ENCODE measurements around the gene OCLN. TPM values are rescaled to one million over a fixed set of nuclear protein-coding genes. Genes with fewer than 3 reads are reported as not detected.

OCLN gene
- total and polyA plus RNA-seq, 7 donors: 1.3 to 19.7 (median 3.9) TPM

DNA sequence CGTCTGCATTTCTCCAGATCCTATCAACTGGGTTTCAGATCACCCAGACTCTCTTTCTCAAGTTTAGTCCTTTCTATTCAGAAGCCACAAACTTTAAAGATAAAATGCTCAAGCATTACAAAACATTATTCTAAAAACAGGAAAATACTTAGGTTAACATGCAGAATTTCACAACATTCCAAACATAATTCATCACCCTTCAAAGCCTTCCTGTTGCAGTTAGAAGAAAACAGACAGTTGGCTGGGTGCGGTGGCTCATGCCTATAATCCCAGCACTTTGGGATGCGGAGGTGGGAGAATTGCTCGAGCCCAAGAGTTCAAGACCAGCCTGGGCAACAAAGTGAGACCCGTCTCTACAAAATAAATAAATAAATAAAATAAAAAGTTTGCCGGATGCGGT, 7.7 kb upstream of the OCLN start:
- TF ChIP-seq, protein P1, sequence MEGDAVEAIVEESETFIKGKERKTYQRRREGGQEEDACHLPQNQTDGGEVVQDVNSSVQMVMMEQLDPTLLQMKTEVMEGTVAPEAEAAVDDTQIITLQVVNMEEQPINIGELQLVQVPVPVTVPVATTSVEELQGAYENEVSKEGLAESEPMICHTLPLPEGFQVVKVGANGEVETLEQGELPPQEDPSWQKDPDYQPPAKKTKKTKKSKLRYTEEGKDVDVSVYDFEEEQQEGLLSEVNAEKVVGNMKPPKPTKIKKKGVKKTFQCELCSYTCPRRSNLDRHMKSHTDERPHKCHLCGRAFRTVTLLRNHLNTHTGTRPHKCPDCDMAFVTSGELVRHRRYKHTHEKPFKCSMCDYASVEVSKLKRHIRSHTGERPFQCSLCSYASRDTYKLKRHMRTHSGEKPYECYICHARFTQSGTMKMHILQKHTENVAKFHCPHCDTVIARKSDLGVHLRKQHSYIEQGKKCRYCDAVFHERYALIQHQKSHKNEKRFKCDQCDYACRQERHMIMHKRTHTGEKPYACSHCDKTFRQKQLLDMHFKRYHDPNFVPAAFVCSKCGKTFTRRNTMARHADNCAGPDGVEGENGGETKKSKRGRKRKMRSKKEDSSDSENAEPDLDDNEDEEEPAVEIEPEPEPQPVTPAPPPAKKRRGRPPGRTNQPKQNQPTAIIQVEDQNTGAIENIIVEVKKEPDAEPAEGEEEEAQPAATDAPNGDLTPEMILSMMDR (IDR thresholded peaks at IDR 0.05): no peak
- TF ChIP-seq POLR2AphosphoS5 (IDR thresholded peaks at IDR 0.05) (no peak), EP300 (IDR thresholded peaks at IDR 0.05) (no peak)
- Histone ChIP-seq H3K4me1 (no peaks in the 10 kb centered on the region), H3K9me3 (no peaks in the 10 kb centered on the region), H3K36me3 (no peaks in the 10 kb centered on the region), H3K27me3 (no peaks in the 10 kb centered on the region), H3K4me3 (no peak overlapping the region), H3K27ac (no peak overlapping the region)
- no peak for DNase-seq
- intact Hi-C loops (cut with DNase I): no loop called here
- 78 to 90% methylated on average over 7 of the region's 7 CpGs for WGBS, 2 donors

DNA sequence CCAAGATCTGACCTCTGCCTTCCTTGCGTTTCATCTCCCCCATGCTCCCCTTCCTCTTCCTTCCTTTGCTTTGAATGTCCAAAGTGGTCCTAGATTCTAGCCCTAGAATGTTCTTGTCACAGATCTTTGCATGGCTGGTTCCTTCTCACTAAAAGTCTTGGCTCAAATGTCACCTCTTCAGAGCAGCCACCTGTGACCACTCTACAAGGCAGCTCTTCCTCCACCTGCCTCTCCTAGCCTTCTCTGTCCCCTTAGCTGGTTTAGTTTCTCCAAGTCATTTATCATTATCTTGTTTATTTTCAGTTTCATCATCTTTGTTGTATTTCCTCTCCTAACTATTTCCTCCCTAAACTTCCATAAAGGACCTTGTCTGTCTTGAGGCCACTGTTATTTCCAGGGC, 7.1 kb upstream of the OCLN start:
- H3K4me3 ChIP-seq: no peak overlapping the region
- 78 to 95% methylated on average over 1 of the region's 1 CpG for WGBS, 2 donors
- DNase-seq: no peak
- H3K4me1 ChIP-seq: no peaks in the 10 kb centered on the region
- H3K9me3 ChIP-seq: no peaks in the 10 kb centered on the region
- H3K36me3 ChIP-seq: no peaks in the 10 kb centered on the region
- no peak overlapping the region for H3K27ac ChIP-seq
- H3K27me3 ChIP-seq: no peaks in the 10 kb centered on the region
- TF ChIP-seq, protein P1 (IDR thresholded peaks at IDR 0.05): no peak
- TF ChIP-seq POLR2AphosphoS5 (IDR thresholded peaks at IDR 0.05): no peak
- TF ChIP-seq EP300 (IDR thresholded peaks at IDR 0.05): no peak
- TF ChIP-seq POLR2A (IDR thresholded peaks at IDR 0.05): no peak
- intact Hi-C loops (cut with DNase I): no loop called here

DNA sequence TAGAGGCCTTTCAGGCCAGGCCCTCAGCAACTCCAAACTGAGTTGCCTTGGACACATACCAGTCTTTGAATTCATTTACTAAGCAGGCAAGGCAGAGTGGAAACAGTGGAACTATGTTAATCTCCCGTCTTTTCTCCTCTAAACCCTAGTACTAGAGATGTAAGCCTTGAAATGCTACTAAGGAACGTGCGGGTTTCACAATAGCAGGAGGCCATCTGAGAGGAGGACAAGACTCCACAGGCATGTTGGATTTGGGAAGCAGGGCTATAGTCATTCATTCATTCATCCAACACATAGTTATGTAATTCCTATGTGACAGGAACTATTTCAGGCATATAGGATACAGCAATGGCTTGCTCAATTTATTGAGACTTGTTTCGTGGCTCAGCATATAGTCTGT, 3.3 kb upstream of the OCLN start:
- H3K4me1 ChIP-seq: peaks cover 0 to 21% (median 20%) of the 10 kb centered on the region in 4 donors
- no peaks in the 10 kb centered on the region for H3K36me3 ChIP-seq
- TF ChIP-seq POLR2A (IDR thresholded peaks at IDR 0.05) (no peak), EP300 (IDR thresholded peaks at IDR 0.05) (no peak)
- TF ChIP-seq, protein P1 (IDR thresholded peaks at IDR 0.05): no peak
- intact Hi-C loops (cut with DNase I): no loop called here
- no peak overlapping the region for H3K27ac ChIP-seq
- H3K9me3 ChIP-seq: no peaks in the 10 kb centered on the region
- WGBS, 2 donors: 84 to 85% methylated on average over 4 of the region's 4 CpGs
- H3K4me3 ChIP-seq: no peak overlapping the region
- peaks cover 17 to 31% (median 20%) of the 10 kb centered on the region in 3 donors for H3K27me3 ChIP-seq
- DNase-seq: no peak

DNA sequence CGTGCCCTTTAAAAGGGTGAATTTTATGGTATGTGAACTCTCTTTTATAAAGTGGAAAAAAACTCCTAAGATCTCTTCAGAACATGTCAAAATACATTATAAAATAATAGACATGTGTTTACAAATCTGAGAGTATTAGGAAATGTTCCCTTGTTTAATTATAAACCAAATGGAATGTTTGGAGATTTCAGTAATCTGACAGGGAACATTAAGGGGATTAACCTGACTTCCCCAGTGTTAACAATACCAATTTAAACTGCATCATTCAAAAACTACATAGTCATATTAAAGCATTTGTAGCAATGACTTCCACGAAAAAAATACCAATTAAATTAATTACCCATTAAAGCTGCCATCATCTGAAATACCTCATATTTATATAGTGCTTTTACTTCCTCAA, 1.6 kb upstream of the OCLN start:
- no peak overlapping the region for H3K4me3 ChIP-seq
- DNase-seq: no peak
- H3K27me3 ChIP-seq: peaks cover 21 to 49% (median 22%) of the 10 kb centered on the region in 3 donors
- H3K4me1 ChIP-seq: peaks cover 0 to 21% (median 20%) of the 10 kb centered on the region in 4 donors
- no peaks in the 10 kb centered on the region for H3K9me3 ChIP-seq
- intact Hi-C loops (cut with DNase I): no loop called here
- no peaks in the 10 kb centered on the region for H3K36me3 ChIP-seq
- TF ChIP-seq, protein P1 (IDR thresholded peaks at IDR 0.05): no peak
- no peak for TF ChIP-seq POLR2A (IDR thresholded peaks at IDR 0.05)
- TF ChIP-seq POLR2AphosphoS5 (IDR thresholded peaks at IDR 0.05): no peak
- no peak for TF ChIP-seq EP300 (IDR thresholded peaks at IDR 0.05)
- 62 to 67% methylated on average over 2 of the region's 2 CpGs for WGBS, 2 donors
- H3K27ac ChIP-seq: no peak overlapping the region

DNA sequence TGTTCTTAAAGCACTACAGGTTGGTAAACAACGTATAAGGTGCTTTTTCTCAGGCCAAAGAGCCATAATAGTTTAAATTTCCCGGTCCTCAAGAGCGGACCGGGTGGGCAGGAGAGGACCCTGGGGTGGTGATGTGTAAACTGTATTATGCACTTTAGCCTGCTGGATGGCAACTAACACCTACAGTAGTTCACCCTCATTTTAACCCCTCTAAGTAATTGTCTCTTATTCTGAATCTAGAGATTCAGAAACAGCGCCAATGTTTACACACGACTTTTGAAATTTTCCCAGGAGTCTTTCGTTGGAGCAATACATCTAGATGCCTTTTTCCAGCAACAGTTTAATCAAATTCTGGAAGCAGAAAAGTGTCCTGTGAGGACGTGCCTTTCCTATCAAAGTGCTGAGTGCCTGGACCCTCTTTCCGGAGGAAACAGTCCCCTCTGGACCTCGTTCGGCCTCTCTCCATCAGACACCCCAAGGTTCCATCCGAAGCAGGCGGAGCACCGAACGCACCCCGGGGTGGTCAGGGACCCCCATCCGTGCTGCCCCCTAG, 676 bp upstream of the OCLN start:
- intact Hi-C loops (cut with DNase I): no loop called here
- WGBS, 2 donors: 3 to 16% methylated on average over 17 of the region's 17 CpGs
- DNase-seq: no peak
- peaks cover 0 to 21% (median 20%) of the 10 kb centered on the region in 4 donors for H3K4me1 ChIP-seq
- no peaks in the 10 kb centered on the region for H3K36me3 ChIP-seq
- H3K27ac ChIP-seq: peak overlapping the region in 1 of 4 donors; percentile 39
- TF ChIP-seq POLR2AphosphoS5 (IDR thresholded peaks at IDR 0.05) (no peak), EP300 (IDR thresholded peaks at IDR 0.05) (no peak), POLR2A (IDR thresholded peaks at IDR 0.05) (no peak)
- TF ChIP-seq, protein P1 (IDR thresholded peaks at IDR 0.05): no peak
- H3K9me3 ChIP-seq: no peaks in the 10 kb centered on the region
- peak overlapping the region in 3 of 4 donors; percentile 48 to 58 (median 54) for H3K4me3 ChIP-seq
- peaks cover 21 to 57% (median 22%) of the 10 kb centered on the region in 3 donors for H3K27me3 ChIP-seq
